ENCODE results near the gene TMEM238. TPM values are rescaled to one million over a fixed set of nuclear protein-coding genes. Genes with fewer than 3 reads are reported as not detected.

Gene TMEM238
- total RNA-seq, 2 donors from 2014 or later, result 12.5 to 53.4 TPM

Other genes starting within 250 kb of the TMEM238 start
- not detected for gene TNNT1, start 235.1 kb downstream of the TMEM238 start, total RNA-seq
- gene TNNI3, start 226.6 kb downstream of the TMEM238 start, total RNA-seq, result not detected
- 1 to 10 TPM; 1.6 TPM for gene DNAAF3, start 217.7 kb downstream of the TMEM238 start, total RNA-seq
- under 1 TPM in 1 of 2 donors, not detected in 1; 0.26 TPM for gene SYT5, start 204.0 kb downstream of the TMEM238 start, total RNA-seq
- 10 to 100 TPM; 14.8 to 15.8 TPM for gene PTPRH, start 174.8 kb downstream of the TMEM238 start, total RNA-seq
- 1 to 10 TPM; 1.6 to 3.0 TPM for gene TMEM86B, start 155.5 kb downstream of the TMEM238 start, total RNA-seq
- gene PPP6R1, start 125.3 kb downstream of the TMEM238 start, total RNA-seq, result 10 to 100 TPM; 19.2 to 20.8 TPM
- 10 to 100 TPM; 12.5 to 51.1 TPM for gene HSPBP1, start 104.2 kb downstream of the TMEM238 start, total RNA-seq
- gene BRSK1, start 100.3 kb downstream of the TMEM238 start, total RNA-seq, result 1 to 10 TPM in 1 of 2 donors, under 1 TPM in 1; 0.66 to 1.0 TPM
- 1 to 10 TPM in 1 of 2 donors, not detected in 1; 1.0 TPM for gene TMEM150B, start 59.0 kb downstream of the TMEM238 start, total RNA-seq
- gene KMT5C, start 44.4 kb downstream of the TMEM238 start, total RNA-seq, result 10 to 100 TPM; 14.8 to 17.6 TPM
- 1 to 10 TPM in 1 of 2 donors, not detected in 1; 1.6 TPM for gene COX6B2, start 29.6 kb downstream of the TMEM238 start, total RNA-seq
- not detected for gene GARIN5B, start 21.0 kb downstream of the TMEM238 start, total RNA-seq
- not detected for gene IL11, start 13.8 kb downstream of the TMEM238 start, total RNA-seq
- not detected for gene TMEM190, start 7.5 kb downstream of the TMEM238 start, total RNA-seq
- 100 to 1,000 TPM; 113 to 268 TPM for gene RPL28, start 1.6 kb upstream of the TMEM238 start, total RNA-seq
- gene UBE2S, start 23.5 kb upstream of the TMEM238 start, total RNA-seq, result 1 to 10 TPM; 6.5 to 7.9 TPM
- not detected for gene SHISA7, start 59.0 kb upstream of the TMEM238 start, total RNA-seq
- 10 to 100 TPM; 38.4 to 75.8 TPM for gene ISOC2, start 77.3 kb upstream of the TMEM238 start, total RNA-seq
- not detected for gene C19orf85, start 80.5 kb upstream of the TMEM238 start, total RNA-seq
- gene ZNF628, start 92.3 kb upstream of the TMEM238 start, total RNA-seq, result 1 to 10 TPM; 3.4 to 8.2 TPM
- gene NAT14, start 100.9 kb upstream of the TMEM238 start, total RNA-seq, result 1 to 10 TPM; 4.2 to 8.2 TPM
- 1 to 10 TPM; 2.6 to 3.3 TPM for gene SSC5D, start 104.1 kb upstream of the TMEM238 start, total RNA-seq
- not detected for gene SBK2, start 152.8 kb upstream of the TMEM238 start, total RNA-seq
- not detected for gene SBK3, start 161.3 kb upstream of the TMEM238 start, total RNA-seq
- 1 to 10 TPM; 3.3 to 6.2 TPM for gene ZNF579, start 196.6 kb upstream of the TMEM238 start, total RNA-seq
- gene FIZ1, start 215.2 kb upstream of the TMEM238 start, total RNA-seq, result 10 to 100 TPM in 1 of 2 donors, 1 to 10 TPM in 1; 5.7 to 13.5 TPM
- gene ZNF524, start 216.0 kb upstream of the TMEM238 start, total RNA-seq, result 10 to 100 TPM; 29.7 to 45.4 TPM
- 10 to 100 TPM in 1 of 2 donors, 1 to 10 TPM in 1; 6.5 to 14.8 TPM for gene ZNF865, start 221.4 kb upstream of the TMEM238 start, total RNA-seq
- gene ZNF784, start 240.3 kb upstream of the TMEM238 start, total RNA-seq, result 1 to 10 TPM; 6.9 to 9.6 TPM